H1 (cell line): ENCODE measurements around the gene HES1. TPM values are rescaled to one million over a fixed set of nuclear protein-coding genes. Genes with fewer than 3 reads are reported as not detected.

ENCODE experiments used
- BCL11A ChIP-seq, 2 experiments: IDR thresholded peaks; one replicate each; pipeline ENCODE4 v1.6.1; 2011; ENCODE audit warnings: low read depth in 2 of 2, low read length in 2 of 2, mild to moderate bottlenecking in 2 of 2
- CHD1 ChIP-seq: IDR thresholded peaks from 2 replicates; pipeline ENCODE4 v1.6.1; 2012; ENCODE audit warnings: low read depth, low read length, improper control_type of control experiment
- EZH2 ChIP-seq: fragments of 200-600 bp; sonication (generic); IDR thresholded peaks from 2 replicates; pipeline ENCODE4 v1.7.1; 2012; ENCODE audit warnings: low read depth, mild to moderate bottlenecking, moderate library complexity, low read length, inconsistent platforms; ENCODE audit not compliant: severe bottlenecking
- RAD21 ChIP-seq, 2 experiments: IDR thresholded peaks in 1 of 2; conservative IDR thresholded peaks in 1 of 2; 2 replicates each; pipeline ENCODE4 v1.6.1; 2011; ENCODE audit warnings: low read depth in 2 of 2, low read length in 2 of 2, improper control_type of control experiment in 1 of 2, inconsistent platforms in 1 of 2, mild to moderate bottlenecking in 1 of 2, moderate library complexity in 1 of 2
- RBBP5 ChIP-seq: IDR thresholded peaks from 2 replicates; pipeline ENCODE4 v1.7.1; 2012; ENCODE audit warnings: low read depth, mild to moderate bottlenecking, inconsistent platforms, low read length, moderate library complexity, borderline replicate concordance
- SIX5 ChIP-seq: IDR thresholded peaks from 2 replicates; pipeline ENCODE4 v1.6.1; 2011; ENCODE audit warnings: mild to moderate bottlenecking, low read depth, low read length
- SP1 ChIP-seq: IDR thresholded peaks from 2 replicates; pipeline ENCODE4 v1.6.1; 2011; ENCODE audit warnings: low read depth, low read length
- SRF ChIP-seq: IDR thresholded peaks from 2 replicates; pipeline ENCODE4 v1.6.1; 2011; ENCODE audit warnings: mild to moderate bottlenecking, low read depth, low read length, moderate library complexity
- YY1 ChIP-seq: IDR thresholded peaks from 2 replicates; pipeline ENCODE4 v1.6.1; 2011; ENCODE audit warnings: low read depth, mild to moderate bottlenecking, low read length
- ZNF274 ChIP-seq: IDR thresholded peaks from 2 replicates; pipeline ENCODE4 v1.7.0; 2012; ENCODE audit warnings: low read length, borderline replicate concordance; ENCODE audit errors: extremely low read depth
- polyA plus RNA-seq, 7 experiments: library from polyadenylated mRNA; depleted of rRNA in 3 of 7; stranded (reverse) in 5 of 7; unstranded in 2 of 7; fragments of >200 nt in 5 of 7; fragments of 200-250 nt in 2 of 7; gene quantifications; 1 replicate in 5 of 7; 2 replicates in 1 of 7; 4 replicates in 1 of 7; pipeline versions ENCODE4 v1.2.1 to v1.2.3, GENCODE V29; 2011 to 2013; ENCODE audit warnings: missing spikeins in 2 of 7, mixed read lengths in 2 of 7
- total RNA-seq: library from RNA; stranded (reverse); fragmentation: NEBNext Ultra II Directional; extraction: Animal tissue kit (Norgen Biotek cat#: 25700); gene quantifications from 2 replicates; pipeline ENCODE4 v1.2.1, GENCODE V29; 2021
- TF ChIP-seq, protein P1 (sequence below): fragments of 300-600 bp; sonication (generic); IDR thresholded peaks from 2 replicates; pipeline ENCODE4 v1.7.1; 2012; ENCODE audit warnings: low read length, moderate library complexity, mild to moderate bottlenecking, inconsistent platforms; ENCODE audit not compliant: insufficient replicate concordance

HES1 gene
- total and polyA plus RNA-seq, 2 of the 8 experiments (the other 6 are each of a cell fraction or from before 2014, with no cell fraction given): 7.9 to 12.9 TPM

DNA sequence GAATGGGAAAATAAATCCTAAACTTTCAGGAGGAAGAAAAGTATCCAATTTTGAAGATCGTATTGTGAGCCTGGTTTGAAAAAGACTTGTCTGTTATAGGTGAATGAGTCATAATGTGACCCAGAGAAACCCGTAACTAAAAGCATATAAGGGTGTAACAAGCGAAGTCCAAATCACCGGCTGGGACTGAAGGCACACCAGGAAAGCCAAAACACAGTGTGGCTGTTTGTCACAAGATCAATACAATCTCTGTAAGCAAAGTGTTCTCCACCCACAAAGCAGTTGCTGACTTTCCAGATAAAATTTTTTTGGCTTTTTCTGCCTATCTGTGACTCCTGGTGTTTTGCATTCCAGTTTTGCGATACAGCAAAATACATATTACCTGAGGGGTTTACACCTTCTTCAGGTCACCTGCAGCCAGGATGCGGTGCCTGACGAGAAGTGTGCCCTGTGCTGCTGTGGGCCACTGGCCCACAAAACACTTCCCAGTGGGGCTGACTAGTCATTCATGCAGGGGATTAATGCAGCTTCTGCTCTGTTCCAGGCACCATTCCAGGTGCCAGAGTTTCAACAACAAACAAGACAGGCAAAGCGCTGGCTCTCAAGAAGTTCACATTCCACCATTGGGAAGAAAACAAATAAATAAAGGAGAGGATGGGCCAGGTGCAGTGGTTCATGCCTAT, 14.4 kb downstream of the HES1 start (continued):
- TF ChIP-seq, protein P1, sequence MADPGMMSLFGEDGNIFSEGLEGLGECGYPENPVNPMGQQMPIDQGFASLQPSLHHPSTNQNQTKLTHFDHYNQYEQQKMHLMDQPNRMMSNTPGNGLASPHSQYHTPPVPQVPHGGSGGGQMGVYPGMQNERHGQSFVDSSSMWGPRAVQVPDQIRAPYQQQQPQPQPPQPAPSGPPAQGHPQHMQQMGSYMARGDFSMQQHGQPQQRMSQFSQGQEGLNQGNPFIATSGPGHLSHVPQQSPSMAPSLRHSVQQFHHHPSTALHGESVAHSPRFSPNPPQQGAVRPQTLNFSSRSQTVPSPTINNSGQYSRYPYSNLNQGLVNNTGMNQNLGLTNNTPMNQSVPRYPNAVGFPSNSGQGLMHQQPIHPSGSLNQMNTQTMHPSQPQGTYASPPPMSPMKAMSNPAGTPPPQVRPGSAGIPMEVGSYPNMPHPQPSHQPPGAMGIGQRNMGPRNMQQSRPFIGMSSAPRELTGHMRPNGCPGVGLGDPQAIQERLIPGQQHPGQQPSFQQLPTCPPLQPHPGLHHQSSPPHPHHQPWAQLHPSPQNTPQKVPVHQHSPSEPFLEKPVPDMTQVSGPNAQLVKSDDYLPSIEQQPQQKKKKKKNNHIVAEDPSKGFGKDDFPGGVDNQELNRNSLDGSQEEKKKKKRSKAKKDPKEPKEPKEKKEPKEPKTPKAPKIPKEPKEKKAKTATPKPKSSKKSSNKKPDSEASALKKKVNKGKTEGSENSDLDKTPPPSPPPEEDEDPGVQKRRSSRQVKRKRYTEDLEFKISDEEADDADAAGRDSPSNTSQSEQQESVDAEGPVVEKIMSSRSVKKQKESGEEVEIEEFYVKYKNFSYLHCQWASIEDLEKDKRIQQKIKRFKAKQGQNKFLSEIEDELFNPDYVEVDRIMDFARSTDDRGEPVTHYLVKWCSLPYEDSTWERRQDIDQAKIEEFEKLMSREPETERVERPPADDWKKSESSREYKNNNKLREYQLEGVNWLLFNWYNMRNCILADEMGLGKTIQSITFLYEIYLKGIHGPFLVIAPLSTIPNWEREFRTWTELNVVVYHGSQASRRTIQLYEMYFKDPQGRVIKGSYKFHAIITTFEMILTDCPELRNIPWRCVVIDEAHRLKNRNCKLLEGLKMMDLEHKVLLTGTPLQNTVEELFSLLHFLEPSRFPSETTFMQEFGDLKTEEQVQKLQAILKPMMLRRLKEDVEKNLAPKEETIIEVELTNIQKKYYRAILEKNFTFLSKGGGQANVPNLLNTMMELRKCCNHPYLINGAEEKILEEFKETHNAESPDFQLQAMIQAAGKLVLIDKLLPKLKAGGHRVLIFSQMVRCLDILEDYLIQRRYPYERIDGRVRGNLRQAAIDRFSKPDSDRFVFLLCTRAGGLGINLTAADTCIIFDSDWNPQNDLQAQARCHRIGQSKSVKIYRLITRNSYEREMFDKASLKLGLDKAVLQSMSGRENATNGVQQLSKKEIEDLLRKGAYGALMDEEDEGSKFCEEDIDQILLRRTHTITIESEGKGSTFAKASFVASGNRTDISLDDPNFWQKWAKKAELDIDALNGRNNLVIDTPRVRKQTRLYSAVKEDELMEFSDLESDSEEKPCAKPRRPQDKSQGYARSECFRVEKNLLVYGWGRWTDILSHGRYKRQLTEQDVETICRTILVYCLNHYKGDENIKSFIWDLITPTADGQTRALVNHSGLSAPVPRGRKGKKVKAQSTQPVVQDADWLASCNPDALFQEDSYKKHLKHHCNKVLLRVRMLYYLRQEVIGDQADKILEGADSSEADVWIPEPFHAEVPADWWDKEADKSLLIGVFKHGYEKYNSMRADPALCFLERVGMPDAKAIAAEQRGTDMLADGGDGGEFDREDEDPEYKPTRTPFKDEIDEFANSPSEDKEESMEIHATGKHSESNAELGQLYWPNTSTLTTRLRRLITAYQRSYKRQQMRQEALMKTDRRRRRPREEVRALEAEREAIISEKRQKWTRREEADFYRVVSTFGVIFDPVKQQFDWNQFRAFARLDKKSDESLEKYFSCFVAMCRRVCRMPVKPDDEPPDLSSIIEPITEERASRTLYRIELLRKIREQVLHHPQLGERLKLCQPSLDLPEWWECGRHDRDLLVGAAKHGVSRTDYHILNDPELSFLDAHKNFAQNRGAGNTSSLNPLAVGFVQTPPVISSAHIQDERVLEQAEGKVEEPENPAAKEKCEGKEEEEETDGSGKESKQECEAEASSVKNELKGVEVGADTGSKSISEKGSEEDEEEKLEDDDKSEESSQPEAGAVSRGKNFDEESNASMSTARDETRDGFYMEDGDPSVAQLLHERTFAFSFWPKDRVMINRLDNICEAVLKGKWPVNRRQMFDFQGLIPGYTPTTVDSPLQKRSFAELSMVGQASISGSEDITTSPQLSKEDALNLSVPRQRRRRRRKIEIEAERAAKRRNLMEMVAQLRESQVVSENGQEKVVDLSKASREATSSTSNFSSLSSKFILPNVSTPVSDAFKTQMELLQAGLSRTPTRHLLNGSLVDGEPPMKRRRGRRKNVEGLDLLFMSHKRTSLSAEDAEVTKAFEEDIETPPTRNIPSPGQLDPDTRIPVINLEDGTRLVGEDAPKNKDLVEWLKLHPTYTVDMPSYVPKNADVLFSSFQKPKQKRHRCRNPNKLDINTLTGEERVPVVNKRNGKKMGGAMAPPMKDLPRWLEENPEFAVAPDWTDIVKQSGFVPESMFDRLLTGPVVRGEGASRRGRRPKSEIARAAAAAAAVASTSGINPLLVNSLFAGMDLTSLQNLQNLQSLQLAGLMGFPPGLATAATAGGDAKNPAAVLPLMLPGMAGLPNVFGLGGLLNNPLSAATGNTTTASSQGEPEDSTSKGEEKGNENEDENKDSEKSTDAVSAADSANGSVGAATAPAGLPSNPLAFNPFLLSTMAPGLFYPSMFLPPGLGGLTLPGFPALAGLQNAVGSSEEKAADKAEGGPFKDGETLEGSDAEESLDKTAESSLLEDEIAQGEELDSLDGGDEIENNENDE: no peak
- no peak for TF ChIP-seq SIX5
- TF ChIP-seq ZNF274: no peak
- TF ChIP-seq EZH2: no peak
- no peak for TF ChIP-seq RAD21 (IDR thresholded peaks at IDR 0.05 in 1 of 2, conservative IDR thresholded peaks at IDR 0.05 in 1 of 2; ENCODE audit: low read depth in 2 of 2, low read length in 2 of 2)
- TF ChIP-seq SP1: no peak
- TF ChIP-seq YY1: no peak
- TF ChIP-seq RBBP5: no peak
- no peak for TF ChIP-seq CHD1
- no peak for TF ChIP-seq SRF
- TF ChIP-seq BCL11A (IDR thresholded peaks at IDR 0.05; ENCODE audit: low read depth in 2 of 2, low read length in 2 of 2): no peak
